Right cardiac atrium (tissue), 5 donors: ENCODE results near the gene USP22. TPM values are rescaled to one million over a fixed set of nuclear protein-coding genes. Genes with fewer than 3 reads are reported as not detected.

Experiments
- ATAC-seq, 2 donors: fragments of 200-7000 bp; cut with Tn5 transposase; one replicate each; pipeline versions ENCODE4 v1.8.0 to v1.9.1; 2020; ENCODE audit warnings: moderate library complexity in 2 of 2, mild to moderate bottlenecking in 1 of 2
- DNase-seq, 3 donors: peaks; one replicate each; pipeline ENCODE4 v3.0.0-alpha.2; 2020
- H3K27ac ChIP-seq: one replicate; pipeline ENCODE4 v1.5.1; 2013; ENCODE audit warnings: mild to moderate bottlenecking, low read length, control low read depth, moderate library complexity
- H3K27me3 ChIP-seq: one replicate; pipeline ENCODE4 v1.6.1; 2013; ENCODE audit not compliant: control insufficient read depth, insufficient read depth
- H3K4me1 ChIP-seq: one replicate; pipeline ENCODE4 v1.6.1; 2013; ENCODE audit warnings: low read length; ENCODE audit not compliant: control insufficient read depth, insufficient read depth
- H3K4me3 ChIP-seq: one replicate; pipeline ENCODE4 v1.5.1; 2013; ENCODE audit warnings: low read length, control low read depth
- H3K9me3 ChIP-seq: one replicate; pipeline ENCODE4 v1.6.1; 2013; ENCODE audit warnings: low read length; ENCODE audit not compliant: control insufficient read depth
- WGBS: extraction: QIAGEN DNeasy Blood & Tissue Kit; methylation state at CpG from one replicate; pipeline ENCODE4 v1.1.7; 2013; 5-methylcytosine and 5-hydroxymethylcytosine counted together
- intact Hi-C, 4 donors: fragments of 100-400 bp; cut with DNase I; formaldehyde crosslinking; loops; one replicate each; pipeline versions ENCODE4 v1.11.0 to v1.14.0; 2022 to 2023
- polyA plus RNA-seq: library from polyadenylated mRNA; stranded (reverse); fragments of 200-250 nt; gene quantifications from one replicate; pipeline ENCODE4 v1.2.3, GENCODE V29; 2013
- total RNA-seq, 4 donors: library from RNA; stranded (reverse); fragmentation: NEBNext Ultra II Directional; extraction: Animal tissue kit (Norgen Biotek cat#: 25700); gene quantifications; one replicate each; pipeline ENCODE4 v1.2.1, GENCODE V29; 2021
- donor health status: healthy with polysubstance abuse.
- donor health status: DM: no; HTN: yes; CAD: no.
- donor health status: DM: no; HTN: no; CAD: no.
- donor health status: DM: no; HTN: yes; CAD: no; lungs with severe emphysema.
- donor health status: DM: yes; HTN: yes; CAD: no.

Gene USP22
- total and polyA plus RNA-seq, 5 donors, result 52.2 to 175 (median 165) TPM

DNA sequence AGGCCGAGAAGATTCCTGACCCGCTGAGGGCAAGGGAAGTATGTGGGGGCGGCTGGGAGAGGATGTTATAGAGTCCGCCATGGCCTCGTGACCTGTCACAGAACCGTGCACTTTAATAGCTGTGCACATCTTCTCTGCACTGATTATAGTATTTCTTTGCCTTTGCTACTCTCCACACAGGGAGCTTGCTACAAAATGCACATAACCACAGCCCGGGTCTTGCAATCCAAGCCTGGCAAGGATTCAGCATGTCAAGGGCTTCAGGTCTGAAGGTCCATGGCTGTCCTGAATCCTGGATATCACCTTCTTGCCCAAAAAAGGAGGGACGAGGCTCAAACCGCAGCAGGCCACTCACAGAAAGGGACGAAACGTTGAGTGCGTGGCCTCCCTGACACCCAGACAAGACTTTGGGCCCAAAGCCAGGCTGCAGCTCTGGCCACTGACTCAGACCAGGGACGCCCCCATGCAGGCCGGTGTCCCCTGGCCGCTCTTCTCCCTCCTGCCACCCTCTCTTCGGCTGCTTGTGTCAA, 43.7 kb downstream of the USP22 start:
- peaks cover 6% of the 10 kb centered on the region for H3K4me1 ChIP-seq
- H3K4me3 ChIP-seq, result no peak overlapping the region
- peak overlapping the region; percentile 71 for H3K27ac ChIP-seq
- intact Hi-C loops, result loop anchor here in 1 of 4 donors (10.0 kb wide), 1 partner anchor 84 kb away; no protein-coding TSS in a partner anchor
- DNase-seq, result peak; percentile 62 to 80 (median 79)
- ATAC-seq, result peak; percentile 34 to 39
- no peaks in the 10 kb centered on the region for H3K27me3 ChIP-seq
- 26% methylated on average over 16 of the region's 16 CpGs for WGBS
- no peaks in the 10 kb centered on the region for H3K9me3 ChIP-seq

GRCh38 chr17:20998571-20999043, 44.2 kb downstream of the USP22 start:
- DNase-seq, result no peak
- no peaks in the 10 kb centered on the region for H3K27me3 ChIP-seq
- WGBS, result 68% methylated on average over 5 of the region's 5 CpGs
- ATAC-seq, result no peak
- intact Hi-C loops, result loop anchor here in 1 of 4 donors (10.0 kb wide), 1 partner anchor 84 kb away; no protein-coding TSS in a partner anchor
- no peak overlapping the region for H3K4me3 ChIP-seq
- H3K27ac ChIP-seq, result peak overlapping the region; percentile 71
- H3K9me3 ChIP-seq, result no peaks in the 10 kb centered on the region
- H3K4me1 ChIP-seq, result peaks cover 6% of the 10 kb centered on the region

DNA sequence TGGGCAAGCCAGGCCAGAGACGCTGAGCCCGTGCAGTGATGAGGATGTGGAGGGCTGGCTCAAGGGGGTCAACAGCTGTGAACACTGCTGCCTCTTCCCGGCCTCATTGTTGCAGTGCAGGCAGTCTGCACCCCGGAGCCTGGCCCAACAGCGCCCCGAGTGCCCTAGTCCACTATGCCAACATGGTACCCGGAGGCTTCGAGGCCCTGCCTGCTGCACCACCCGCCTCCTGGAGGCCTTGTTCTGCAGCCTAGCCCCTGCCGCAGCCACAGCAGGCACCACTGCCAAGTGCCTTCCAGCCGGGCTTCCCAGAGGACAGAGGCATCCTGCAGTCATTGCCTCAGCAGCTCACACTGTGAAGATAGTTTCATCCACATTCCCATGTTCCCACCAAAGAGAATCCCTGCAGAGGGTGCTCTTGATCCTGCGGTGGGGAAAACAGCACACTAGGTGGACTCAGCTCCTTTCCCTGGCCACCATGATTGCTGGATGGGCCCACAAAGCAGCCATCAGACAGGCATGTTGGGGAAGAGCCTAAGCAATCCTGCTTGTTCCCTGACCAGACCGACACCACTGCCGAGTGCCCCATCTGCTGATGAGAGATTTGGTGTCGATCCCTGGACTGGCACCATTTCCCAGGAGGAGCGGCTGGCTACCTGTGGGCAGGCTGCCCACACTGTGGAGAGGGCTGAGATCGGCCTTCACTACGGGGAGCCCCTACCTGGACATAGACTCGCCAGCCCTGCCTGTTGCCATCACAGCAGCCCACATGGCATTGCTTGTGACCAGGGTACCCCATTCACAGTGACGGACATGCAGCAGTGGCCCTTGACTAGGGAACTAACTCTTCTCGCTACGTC, 44.9 kb downstream of the USP22 start:
- ATAC-seq, result peak in 1 of 2 donors; percentile 0
- DNase-seq, result no peak
- H3K27ac ChIP-seq, result no peak overlapping the region
- 71% methylated on average over 22 of the region's 22 CpGs for WGBS
- H3K4me3 ChIP-seq, result no peak overlapping the region
- H3K9me3 ChIP-seq, result no peaks in the 10 kb centered on the region
- intact Hi-C loops, result loop anchor here in 1 of 4 donors (10.0 kb wide), 1 partner anchor 83 kb away; no protein-coding TSS in a partner anchor
- peaks cover 6% of the 10 kb centered on the region for H3K4me1 ChIP-seq
- no peaks in the 10 kb centered on the region for H3K27me3 ChIP-seq

GRCh38 chr17:20996724-20997615, 45.8 kb downstream of the USP22 start:
- Histone ChIP-seq H3K9me3 (no peaks in the 10 kb centered on the region), H3K4me3 (no peak overlapping the region), H3K27ac (no peak overlapping the region), H3K4me1 (peaks cover 6% of the 10 kb centered on the region), H3K27me3 (no peaks in the 10 kb centered on the region)
- intact Hi-C loops, result loop anchor here in 1 of 4 donors (10.0 kb wide), 1 partner anchor 82 kb away; no protein-coding TSS in a partner anchor
- 68% methylated on average over 12 of the region's 12 CpGs for WGBS
- ATAC-seq (peak; percentile 2 to 6), DNase-seq (peak in 1 of 3 donors; percentile 57)

- no peaks in the 10 kb centered on the region for H3K27me3 ChIP-seq
- H3K4me3 ChIP-seq, result no peak overlapping the region
- intact Hi-C loops, result loop anchor here in 1 of 4 donors (10.0 kb wide), 1 partner anchor 81 kb away; no protein-coding TSS in a partner anchor
- H3K9me3 ChIP-seq, result no peaks in the 10 kb centered on the region
- no peak overlapping the region for H3K27ac ChIP-seq
- DNase-seq (peak in 1 of 3 donors; percentile 46), ATAC-seq (no peak)
- H3K4me1 ChIP-seq, result peaks cover 6% of the 10 kb centered on the region
- 76% methylated on average over 12 of the region's 12 CpGs for WGBS
Observed at GRCh38 chr17:20995873-20996723, 46.7 kb downstream of the USP22 start.

- 86% methylated on average over 15 of the region's 15 CpGs for WGBS
- peaks cover 6% of the 10 kb centered on the region for H3K4me1 ChIP-seq
- no peaks in the 10 kb centered on the region for H3K9me3 ChIP-seq
- H3K27me3 ChIP-seq, result no peaks in the 10 kb centered on the region
- intact Hi-C loops, result loop anchor here in 1 of 4 donors (10.0 kb wide), 1 partner anchor 81 kb away; no protein-coding TSS in a partner anchor
- ATAC-seq, result no peak
- no peak overlapping the region for H3K4me3 ChIP-seq
- no peak overlapping the region for H3K27ac ChIP-seq
- peak in 1 of 3 donors; percentile 44 for DNase-seq
Observed at GRCh38 chr17:20995164-20995872, 47.5 kb downstream of the USP22 start.

GRCh38 chr17:20994779-20995149, 48.0 kb downstream of the USP22 start:
- ATAC-seq (no peak), DNase-seq (peak in 1 of 3 donors; percentile 48)
- H3K27me3 ChIP-seq, result no peaks in the 10 kb centered on the region
- H3K9me3 ChIP-seq, result no peaks in the 10 kb centered on the region
- H3K4me1 ChIP-seq, result peaks cover 6% of the 10 kb centered on the region
- intact Hi-C loops, result loop anchor here in 2 of 4 donors (5.0 to 10.0 kb wide), 3 partner anchors 62 to 767 kb away; no protein-coding TSS in a partner anchor
- H3K27ac ChIP-seq, result no peak overlapping the region
- no peak overlapping the region for H3K4me3 ChIP-seq
- 87% methylated on average over 6 of the region's 6 CpGs for WGBS

DNA sequence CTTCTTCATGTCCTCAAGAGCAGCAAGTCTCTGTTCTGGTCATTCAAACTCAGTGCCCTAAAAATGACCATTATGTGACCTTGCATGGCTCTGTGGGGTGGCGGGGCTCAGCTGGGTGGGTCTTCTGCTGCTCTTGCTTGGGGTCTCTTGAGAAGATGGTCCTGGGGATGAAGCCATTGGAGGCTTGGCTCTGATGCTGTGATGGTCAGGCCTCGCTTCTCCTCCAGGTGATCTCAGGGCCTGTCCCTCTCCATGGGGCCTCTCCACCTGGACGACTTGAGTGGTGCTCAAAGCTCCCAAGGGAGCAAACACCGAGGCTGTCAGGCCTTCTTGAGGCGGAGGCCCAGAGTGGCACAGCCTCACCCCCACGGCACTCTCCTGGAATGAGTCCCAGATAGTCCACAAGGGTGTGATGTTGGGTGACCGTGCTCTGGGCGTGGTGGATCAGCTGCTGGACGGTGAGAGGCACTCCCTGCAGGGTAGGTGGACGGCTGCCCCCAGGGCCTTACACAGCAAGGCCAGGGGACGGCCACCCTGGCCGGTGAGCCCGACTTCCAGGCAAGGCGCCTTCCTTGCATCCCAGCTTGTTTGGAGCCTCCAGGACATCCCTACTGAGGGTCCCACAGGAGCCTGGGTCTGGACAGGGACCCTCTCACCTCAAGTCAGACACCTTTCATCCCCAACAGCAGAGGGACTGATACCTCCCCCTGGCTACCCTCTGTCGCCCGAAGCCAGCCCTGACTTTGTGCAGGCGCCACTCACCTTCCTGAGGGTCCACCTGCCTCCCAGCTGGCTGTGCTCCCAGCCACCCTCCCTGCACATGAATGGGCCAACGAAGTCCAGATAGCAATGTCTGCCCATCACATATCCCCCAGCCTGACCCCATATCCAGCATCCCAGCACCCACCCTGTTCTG, 48.7 kb downstream of the USP22 start:
- Histone ChIP-seq H3K9me3 (no peaks in the 10 kb centered on the region), H3K4me3 (no peak overlapping the region), H3K27ac (no peak overlapping the region), H3K4me1 (peaks cover 4% of the 10 kb centered on the region), H3K27me3 (no peaks in the 10 kb centered on the region)
- DNase-seq (peak in 1 of 3 donors; percentile 61), ATAC-seq (no peak)
- intact Hi-C loops, result loop anchor here in 2 of 4 donors (5.0 to 10.0 kb wide), 3 partner anchors 62 to 767 kb away; no protein-coding TSS in a partner anchor
- 89% methylated on average over 18 of the region's 18 CpGs for WGBS
